ENCODE results near the gene RBMS1. TPM values are rescaled to one million over a fixed set of nuclear protein-coding genes. Genes with fewer than 3 reads are reported as not detected.

The RBMS1 gene
- total RNA-seq, 3 donors from 2014 or later (not counting 1 experiment from before 2014, with no cell fraction given) = 111 to 167 (median 132) TPM

DNA sequence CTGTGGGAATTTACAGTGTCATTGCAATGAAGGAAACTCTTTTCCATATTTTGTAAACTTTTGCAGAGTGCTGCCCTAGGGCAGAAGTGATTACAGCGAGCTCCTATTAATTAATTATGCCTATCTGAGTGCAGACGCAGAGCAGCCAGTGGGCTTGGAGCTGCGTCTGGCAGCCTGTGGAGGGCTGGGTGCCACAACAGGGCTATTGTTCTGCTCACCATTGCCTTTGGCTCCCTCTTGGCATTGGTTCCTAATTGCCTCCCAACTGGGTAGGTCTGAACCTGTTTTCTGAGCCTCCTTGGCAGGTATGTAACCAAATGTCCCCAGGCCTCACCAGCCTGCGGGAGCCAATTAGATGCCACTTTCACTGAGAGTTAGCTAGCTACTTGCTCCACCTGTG, 267.9 kb downstream of the RBMS1 start:
- Mint-ChIP-seq H3K4me3 (no peak overlapping the region), H3K4me1 (no peaks in the 10 kb centered on the region), H3K36me3 (no peaks in the 10 kb centered on the region), H3K27ac (no peak overlapping the region), H3K9me3 (no peaks in the 10 kb centered on the region), H3K27me3 (ENCODE audit: low read depth in 2 of 2) (peaks cover 12 to 21% of the 10 kb centered on the region in 2 donors)
- Histone ChIP-seq H3K27me3 (ENCODE audit: control insufficient read depth, insufficient read depth, low read length) (no peaks in the 10 kb centered on the region), H3K4me3 (ENCODE audit: low read length) (no peak overlapping the region), H3K4me1 (ENCODE audit: control insufficient read depth, insufficient read depth, low read length) (no peaks in the 10 kb centered on the region), H3K9me3 (ENCODE audit: control insufficient read depth, insufficient read depth, low read length) (no peaks in the 10 kb centered on the region), H3K27ac (ENCODE audit: low read length) (no peak overlapping the region), H3K36me3 (ENCODE audit: control insufficient read depth, insufficient read depth, low read length) (no peaks in the 10 kb centered on the region)
- DNase-seq = no peak
- 95% methylated on average over 4 of the region's 4 CpGs for WGBS (ENCODE audit: insufficient coverage)
- no peak for TF ChIP-seq CTCF (IDR thresholded peaks at IDR 0.05)
- ATAC-seq = no peak
- intact Hi-C loops (cut with micrococcal nuclease) = no loop called here

DNA sequence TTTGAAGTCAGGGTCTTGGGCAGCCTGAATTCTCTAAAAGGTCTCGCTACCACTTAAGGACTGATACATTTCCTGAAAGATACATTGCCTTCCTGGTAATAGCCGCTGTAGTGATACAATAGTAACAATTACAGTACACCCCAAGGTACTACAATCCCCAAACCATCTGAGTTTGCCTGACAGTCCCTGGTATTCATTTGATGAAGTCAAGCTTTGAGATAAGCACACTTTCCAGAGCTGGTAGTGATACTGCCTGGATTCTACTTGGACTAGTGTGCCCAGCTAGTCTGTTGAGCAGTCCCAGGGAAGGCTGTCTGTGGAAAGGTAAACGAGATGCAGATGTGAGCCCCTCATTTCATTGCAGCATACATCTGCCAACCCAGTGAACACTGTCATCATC, 269.1 kb downstream of the RBMS1 start:
- intact Hi-C loops (cut with micrococcal nuclease) = no loop called here
- DNase-seq (no peak), ATAC-seq (no peak)
- 87% methylated on average over 3 of the region's 3 CpGs for WGBS (ENCODE audit: insufficient coverage)
- Histone ChIP-seq H3K27me3 (ENCODE audit: control insufficient read depth, insufficient read depth, low read length) (no peaks in the 10 kb centered on the region), H3K36me3 (ENCODE audit: control insufficient read depth, insufficient read depth, low read length) (no peaks in the 10 kb centered on the region), H3K9me3 (ENCODE audit: control insufficient read depth, insufficient read depth, low read length) (no peaks in the 10 kb centered on the region), H3K4me3 (ENCODE audit: low read length) (no peak overlapping the region), H3K4me1 (ENCODE audit: control insufficient read depth, insufficient read depth, low read length) (no peaks in the 10 kb centered on the region), H3K27ac (ENCODE audit: low read length) (no peak overlapping the region)
- Mint-ChIP-seq H3K4me3 (no peak overlapping the region), H3K36me3 (no peaks in the 10 kb centered on the region), H3K9me3 (no peaks in the 10 kb centered on the region), H3K4me1 (no peaks in the 10 kb centered on the region), H3K27ac (no peak overlapping the region), H3K27me3 (ENCODE audit: low read depth in 2 of 2) (peaks cover 15 to 23% of the 10 kb centered on the region in 2 donors)
- no peak for TF ChIP-seq CTCF (IDR thresholded peaks at IDR 0.05)

DNA sequence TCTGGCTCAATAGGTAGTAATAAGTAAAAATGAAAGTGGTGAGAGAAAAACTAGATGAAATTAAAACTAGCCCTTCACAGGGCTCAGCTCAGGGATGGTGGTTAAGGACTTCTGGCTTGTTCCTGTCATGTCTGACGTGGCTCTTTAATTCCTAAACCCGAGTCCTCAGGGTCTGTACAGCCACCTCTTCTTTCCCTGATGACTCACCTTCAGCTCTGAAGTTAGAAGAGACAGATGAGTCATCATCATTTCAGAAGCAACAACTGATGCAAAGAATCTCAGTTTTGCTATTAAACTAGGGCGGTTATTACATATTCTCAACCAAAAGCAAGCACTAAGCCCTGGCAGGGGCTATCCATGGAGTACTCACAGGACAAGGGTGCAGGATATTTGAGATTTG, 269.5 kb downstream of the RBMS1 start:
- ATAC-seq = peak in 1 of 3 donors; percentile 44
- Mint-ChIP-seq H3K36me3 (no peaks in the 10 kb centered on the region), H3K4me3 (no peak overlapping the region), H3K27me3 (ENCODE audit: low read depth in 2 of 2) (peaks cover 19 to 23% of the 10 kb centered on the region in 2 donors), H3K9me3 (no peaks in the 10 kb centered on the region), H3K27ac (no peak overlapping the region), H3K4me1 (no peaks in the 10 kb centered on the region)
- H3K4me1 ChIP-seq (ENCODE audit: control insufficient read depth, insufficient read depth, low read length) = no peaks in the 10 kb centered on the region
- TF ChIP-seq CTCF (IDR thresholded peaks at IDR 0.05) = no peak
- intact Hi-C loops (cut with micrococcal nuclease) = no loop called here
- no peaks in the 10 kb centered on the region for H3K9me3 ChIP-seq (ENCODE audit: control insufficient read depth, insufficient read depth, low read length)
- peak in 1 of 2 donors; percentile 20 for DNase-seq
- WGBS (ENCODE audit: insufficient coverage) = 58% methylated on average over 3 of the region's 3 CpGs
- no peak overlapping the region for H3K27ac ChIP-seq (ENCODE audit: low read length)
- H3K36me3 ChIP-seq (ENCODE audit: control insufficient read depth, insufficient read depth, low read length) = no peaks in the 10 kb centered on the region
- no peaks in the 10 kb centered on the region for H3K27me3 ChIP-seq (ENCODE audit: control insufficient read depth, insufficient read depth, low read length)
- H3K4me3 ChIP-seq (ENCODE audit: low read length) = no peak overlapping the region

DNA sequence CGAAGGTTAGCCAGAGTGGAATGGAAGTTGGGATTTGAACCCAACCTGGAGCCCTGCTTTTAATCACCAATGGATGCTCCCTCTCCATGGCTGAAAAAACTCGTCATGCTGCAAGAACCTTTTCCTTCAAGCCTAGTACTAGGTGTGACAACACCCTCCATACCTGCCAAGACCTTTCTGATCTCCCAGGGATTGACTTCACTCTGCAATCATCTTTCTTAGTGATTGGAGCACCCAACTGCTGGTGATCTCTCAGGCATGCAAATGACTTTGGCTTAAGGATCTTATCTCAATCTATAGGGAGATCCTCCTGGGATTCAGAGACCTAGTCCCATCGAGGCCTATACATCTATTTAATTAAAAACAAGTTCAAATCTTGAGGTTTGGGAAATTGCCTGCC, 270.0 kb downstream of the RBMS1 start:
- intact Hi-C loops (cut with micrococcal nuclease) = no loop called here
- Mint-ChIP-seq H3K9me3 (no peaks in the 10 kb centered on the region), H3K27me3 (ENCODE audit: low read depth in 2 of 2) (peaks cover 19 to 23% of the 10 kb centered on the region in 2 donors), H3K36me3 (no peaks in the 10 kb centered on the region), H3K27ac (no peak overlapping the region), H3K4me1 (no peaks in the 10 kb centered on the region), H3K4me3 (no peak overlapping the region)
- Histone ChIP-seq H3K36me3 (ENCODE audit: control insufficient read depth, insufficient read depth, low read length) (no peaks in the 10 kb centered on the region), H3K9me3 (ENCODE audit: control insufficient read depth, insufficient read depth, low read length) (no peaks in the 10 kb centered on the region), H3K27ac (ENCODE audit: low read length) (no peak overlapping the region), H3K4me3 (ENCODE audit: low read length) (no peak overlapping the region), H3K4me1 (ENCODE audit: control insufficient read depth, insufficient read depth, low read length) (no peaks in the 10 kb centered on the region), H3K27me3 (ENCODE audit: control insufficient read depth, insufficient read depth, low read length) (no peaks in the 10 kb centered on the region)
- DNase-seq = no peak
- 93% methylated on average over 3 of the region's 3 CpGs for WGBS (ENCODE audit: insufficient coverage)
- TF ChIP-seq CTCF (IDR thresholded peaks at IDR 0.05) = no peak
- ATAC-seq = no peak
